ENCODE results near the gene ALDH1A2. TPM values are rescaled to one million over a fixed set of nuclear protein-coding genes. Genes with fewer than 3 reads are reported as not detected.

Gene ALDH1A2
- total RNA-seq, 1 donor from 2014 or later, result 0.91 TPM

GRCh38 chr15:58016581-58017175 lies 48.8 kb downstream of the ALDH1A2 start:
- Mint-ChIP-seq H3K36me3 (ENCODE audit: low read depth) (no peaks in the 10 kb centered on the region), H3K4me3 (no peak overlapping the region), H3K4me1 (no peaks in the 10 kb centered on the region), H3K9me3 (no peaks in the 10 kb centered on the region), H3K27ac (ENCODE audit: unreplicated experiment) (no peak overlapping the region), H3K27me3 (ENCODE audit: low read depth) (peaks cover 16% of the 10 kb centered on the region)
- TF ChIP-seq CTCF (conservative IDR thresholded peaks at IDR 0.05), result no peak
- no peak for DNase-seq (ENCODE audit: low read depth, low spot score)

- no peaks in the 10 kb centered on the region for H3K9me3 Mint-ChIP-seq
- no peak overlapping the region for H3K4me3 Mint-ChIP-seq
- peaks cover 16% of the 10 kb centered on the region for H3K27me3 Mint-ChIP-seq (ENCODE audit: low read depth)
- TF ChIP-seq CTCF (conservative IDR thresholded peaks at IDR 0.05), result no peak
- DNase-seq (ENCODE audit: low read depth, low spot score), result no peak
- H3K4me1 Mint-ChIP-seq, result no peaks in the 10 kb centered on the region
- H3K36me3 Mint-ChIP-seq (ENCODE audit: low read depth), result no peaks in the 10 kb centered on the region
- no peak overlapping the region for H3K27ac Mint-ChIP-seq (ENCODE audit: unreplicated experiment)
Observed at GRCh38 chr15:58015565-58015964, 49.9 kb downstream of the ALDH1A2 start.

GRCh38 chr15:58014470-58014869 lies 51.0 kb downstream of the ALDH1A2 start:
- Mint-ChIP-seq H3K4me3 (no peak overlapping the region), H3K9me3 (no peaks in the 10 kb centered on the region), H3K27ac (ENCODE audit: unreplicated experiment) (no peak overlapping the region), H3K4me1 (no peaks in the 10 kb centered on the region), H3K36me3 (ENCODE audit: low read depth) (no peaks in the 10 kb centered on the region), H3K27me3 (ENCODE audit: low read depth) (peaks cover 16% of the 10 kb centered on the region)
- no peak for TF ChIP-seq CTCF (conservative IDR thresholded peaks at IDR 0.05)
- DNase-seq (ENCODE audit: low read depth, low spot score), result no peak

GRCh38 chr15:58014040-58014439 lies 51.5 kb downstream of the ALDH1A2 start:
- TF ChIP-seq CTCF (conservative IDR thresholded peaks at IDR 0.05), result no peak
- no peak overlapping the region for H3K4me3 Mint-ChIP-seq
- no peaks in the 10 kb centered on the region for H3K9me3 Mint-ChIP-seq
- no peaks in the 10 kb centered on the region for H3K4me1 Mint-ChIP-seq
- DNase-seq (ENCODE audit: low read depth, low spot score), result no peak
- H3K27me3 Mint-ChIP-seq (ENCODE audit: low read depth), result peaks cover 16% of the 10 kb centered on the region
- H3K36me3 Mint-ChIP-seq (ENCODE audit: low read depth), result no peaks in the 10 kb centered on the region
- H3K27ac Mint-ChIP-seq (ENCODE audit: unreplicated experiment), result no peak overlapping the region

GRCh38 chr15:58010983-58011382 lies 54.5 kb downstream of the ALDH1A2 start:
- Mint-ChIP-seq H3K27me3 (ENCODE audit: low read depth) (peaks cover 15% of the 10 kb centered on the region), H3K9me3 (peaks cover 2% of the 10 kb centered on the region), H3K36me3 (ENCODE audit: low read depth) (peaks cover 2% of the 10 kb centered on the region), H3K4me1 (no peaks in the 10 kb centered on the region), H3K27ac (ENCODE audit: unreplicated experiment) (no peak overlapping the region), H3K4me3 (no peak overlapping the region)
- no peak for TF ChIP-seq CTCF (conservative IDR thresholded peaks at IDR 0.05)
- no peak for DNase-seq (ENCODE audit: low read depth, low spot score)

All from neural crest cell (in vitro differentiated cells).